Activated B cell treated with CpG ODN at 0.5 μM for 24 hours (primary cell): ENCODE results near the gene NTMT1. TPM values are rescaled to one million over a fixed set of nuclear protein-coding genes. Genes with fewer than 3 reads are reported as not detected.
"Not testable (repeated sequence)": the region's sequence is repeated elsewhere in the genome, so short reads cannot be mapped to it uniquely, and the experiment has no call there.

Experiments
- ATAC-seq: fragments of 200-7000 bp; cut with Tn5 transposase; one replicate; pipeline ENCODE4 v1.10.0; 2021; ENCODE audit warnings: low read depth, mild to moderate bottlenecking, moderate library complexity
- CTCF ChIA-PET: fragments of 350-600 bp; sonication (Branson Sonifier 250); formaldehyde crosslinking; loops from one replicate; lab custom pipeline; 2021; ENCODE audit warnings: antibody characterized with exemption; lab: Charles Lee
- POLR2A ChIA-PET: fragments of 350-600 bp; sonication (Branson Sonifier 250); formaldehyde crosslinking; loops from one replicate; lab custom pipeline; 2021; ENCODE audit warnings: antibody characterized with exemption; lab: Charles Lee
- DNase-seq: peaks from one replicate; pipeline ENCODE4 v3.0.0; 2022
- H3K27ac Mint-ChIP-seq: one replicate; pipeline ENCODE4 v1.8.0; 2020; ENCODE audit warnings: mixed read lengths
- H3K27me3 Mint-ChIP-seq: one replicate; pipeline ENCODE4 v1.8.0; 2021; ENCODE audit warnings: mixed read lengths
- H3K36me3 Mint-ChIP-seq: one replicate; pipeline ENCODE4 v1.8.0; 2021; ENCODE audit warnings: low read depth, mixed read lengths
- H3K4me1 Mint-ChIP-seq: one replicate; pipeline ENCODE4 v1.8.0; 2021; ENCODE audit warnings: mixed read lengths
- H3K4me3 Mint-ChIP-seq: one replicate; pipeline ENCODE4 v1.8.0; 2020; ENCODE audit warnings: mild to moderate bottlenecking, mixed read lengths
- H3K9me3 Mint-ChIP-seq: one replicate; pipeline ENCODE4 v1.8.0; 2020; ENCODE audit warnings: mixed read lengths
- intact Hi-C: fragments of 100-400 bp; cut with micrococcal nuclease; formaldehyde crosslinking; loops from one replicate; pipeline ENCODE4 v1.15.1; 2024
- total RNA-seq: library from RNA; stranded (reverse); gene quantifications from 2 replicates; pipeline ENCODE4 v1.2.3, GENCODE V29; 2022
- TF ChIP-seq, protein P1 (sequence below): fragments of 200-600 bp; IDR thresholded peaks from one replicate; pipeline ENCODE4 v1.8.0; 2022; ENCODE audit warnings: antibody characterized with exemption, mild to moderate bottlenecking

The NTMT1 gene
- total RNA-seq, 1 donor from 2014 or later, result 33.1 TPM

GRCh38 chr9:129586245-129586644 is 39.7 kb upstream of the NTMT1 start:
- H3K4me3 Mint-ChIP-seq, result no peak overlapping the region
- POLR2A ChIA-PET, result interaction anchor here (0.9 kb wide), 1 partner anchor 11 kb away, joined by 3 read pairs; no protein-coding TSS in a partner anchor
- intact Hi-C loops, result no loop called here
- no peaks in the 10 kb centered on the region for H3K36me3 Mint-ChIP-seq
- DNase-seq (no peak), ATAC-seq (no peak)
- CTCF ChIA-PET, result no interaction called here
- H3K9me3 Mint-ChIP-seq, result no peaks in the 10 kb centered on the region
- peaks cover 20% of the 10 kb centered on the region for H3K27me3 Mint-ChIP-seq
- TF ChIP-seq, protein P1, sequence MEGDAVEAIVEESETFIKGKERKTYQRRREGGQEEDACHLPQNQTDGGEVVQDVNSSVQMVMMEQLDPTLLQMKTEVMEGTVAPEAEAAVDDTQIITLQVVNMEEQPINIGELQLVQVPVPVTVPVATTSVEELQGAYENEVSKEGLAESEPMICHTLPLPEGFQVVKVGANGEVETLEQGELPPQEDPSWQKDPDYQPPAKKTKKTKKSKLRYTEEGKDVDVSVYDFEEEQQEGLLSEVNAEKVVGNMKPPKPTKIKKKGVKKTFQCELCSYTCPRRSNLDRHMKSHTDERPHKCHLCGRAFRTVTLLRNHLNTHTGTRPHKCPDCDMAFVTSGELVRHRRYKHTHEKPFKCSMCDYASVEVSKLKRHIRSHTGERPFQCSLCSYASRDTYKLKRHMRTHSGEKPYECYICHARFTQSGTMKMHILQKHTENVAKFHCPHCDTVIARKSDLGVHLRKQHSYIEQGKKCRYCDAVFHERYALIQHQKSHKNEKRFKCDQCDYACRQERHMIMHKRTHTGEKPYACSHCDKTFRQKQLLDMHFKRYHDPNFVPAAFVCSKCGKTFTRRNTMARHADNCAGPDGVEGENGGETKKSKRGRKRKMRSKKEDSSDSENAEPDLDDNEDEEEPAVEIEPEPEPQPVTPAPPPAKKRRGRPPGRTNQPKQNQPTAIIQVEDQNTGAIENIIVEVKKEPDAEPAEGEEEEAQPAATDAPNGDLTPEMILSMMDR, result no peak
- no peak overlapping the region for H3K27ac Mint-ChIP-seq
- H3K4me1 Mint-ChIP-seq, result peaks cover 7% of the 10 kb centered on the region

- Mint-ChIP-seq H3K4me1 (peaks cover 7% of the 10 kb centered on the region), H3K9me3 (no peaks in the 10 kb centered on the region), H3K4me3 (no peak overlapping the region), H3K27me3 (peaks cover 20% of the 10 kb centered on the region), H3K36me3 (no peaks in the 10 kb centered on the region), H3K27ac (no peak overlapping the region)
- DNase-seq (no peak), ATAC-seq (no peak)
- CTCF ChIA-PET, result interaction anchor here (1.4 kb wide), 1 partner anchor 444 kb away, joined by 4 read pairs; no protein-coding TSS in a partner anchor
- TF ChIP-seq, protein P1, result no peak
- intact Hi-C loops, result no loop called here
- POLR2A ChIA-PET, result interaction anchor here (0.9 kb wide), 1 partner anchor 11 kb away, joined by 3 read pairs; no protein-coding TSS in a partner anchor
Measured at GRCh38 chr9:129586685-129587084, 39.3 kb upstream of the NTMT1 start.

- no peak for ATAC-seq
- H3K36me3 Mint-ChIP-seq, result no peaks in the 10 kb centered on the region
- H3K4me3 Mint-ChIP-seq, result no peak overlapping the region
- ChIA-PET CTCF (interaction anchor here (1.4 kb wide), 1 partner anchor 445 kb away, joined by 4 read pairs; no protein-coding TSS in a partner anchor), POLR2A (interaction anchor here (0.6 kb wide), 1 partner anchor 404 kb away, joined by 3 read pairs; no protein-coding TSS in a partner anchor)
- no peak for DNase-seq
- H3K27me3 Mint-ChIP-seq, result peaks cover 20% of the 10 kb centered on the region
- peak overlapping the region; percentile 5 for H3K27ac Mint-ChIP-seq
- H3K4me1 Mint-ChIP-seq, result peaks cover 7% of the 10 kb centered on the region
- H3K9me3 Mint-ChIP-seq, result no peaks in the 10 kb centered on the region
- intact Hi-C loops, result no loop called here
- TF ChIP-seq, protein P1, result no peak
Measured at GRCh38 chr9:129587487-129588262, 38.3 kb upstream of the NTMT1 start.

DNA sequence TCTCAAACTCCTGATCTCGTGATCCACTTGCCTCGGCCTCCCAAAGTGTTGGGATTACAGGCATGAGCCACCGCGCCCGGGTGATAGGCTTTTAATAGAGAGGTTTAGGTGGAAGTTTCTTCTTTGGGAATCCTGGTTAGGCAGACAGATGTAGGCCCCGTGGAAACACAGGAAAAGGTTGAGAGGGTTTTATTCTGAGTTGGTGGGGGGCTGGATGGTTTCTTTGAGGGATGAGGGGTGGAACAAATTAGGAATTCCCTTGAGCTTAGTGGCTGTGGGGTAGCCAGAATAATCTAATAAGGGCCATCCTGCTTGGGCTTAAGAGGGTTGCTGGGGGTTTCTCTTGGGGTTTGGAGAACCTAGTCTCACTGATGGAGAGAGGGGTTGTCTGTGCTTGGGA is 35.5 kb upstream of the NTMT1 start:
- Mint-ChIP-seq H3K4me3 (no peak overlapping the region), H3K9me3 (no peaks in the 10 kb centered on the region), H3K36me3 (no peaks in the 10 kb centered on the region), H3K27me3 (peaks cover 34% of the 10 kb centered on the region), H3K4me1 (no peaks in the 10 kb centered on the region), H3K27ac (no peak overlapping the region)
- TF ChIP-seq, protein P1, result no peak
- ChIA-PET POLR2A (no interaction called here), CTCF (no interaction called here)
- intact Hi-C loops, result no loop called here
- ATAC-seq (no peak), DNase-seq (no peak)

GRCh38 chr9:129591916-129592315 is 34.0 kb upstream of the NTMT1 start:
- CTCF ChIA-PET, result interaction anchor here (1.3 kb wide), 1 partner anchor 449 kb away, joined by 3 read pairs; no protein-coding TSS in a partner anchor
- peaks cover 4% of the 10 kb centered on the region for H3K4me1 Mint-ChIP-seq
- no peaks in the 10 kb centered on the region for H3K36me3 Mint-ChIP-seq
- TF ChIP-seq, protein P1, result no peak
- POLR2A ChIA-PET, result no interaction called here
- H3K27ac Mint-ChIP-seq, result no peak overlapping the region
- H3K4me3 Mint-ChIP-seq, result no peak overlapping the region
- peaks cover 39% of the 10 kb centered on the region for H3K27me3 Mint-ChIP-seq
- no peaks in the 10 kb centered on the region for H3K9me3 Mint-ChIP-seq
- ATAC-seq (no peak), DNase-seq (no peak)
- intact Hi-C loops, result no loop called here

DNA sequence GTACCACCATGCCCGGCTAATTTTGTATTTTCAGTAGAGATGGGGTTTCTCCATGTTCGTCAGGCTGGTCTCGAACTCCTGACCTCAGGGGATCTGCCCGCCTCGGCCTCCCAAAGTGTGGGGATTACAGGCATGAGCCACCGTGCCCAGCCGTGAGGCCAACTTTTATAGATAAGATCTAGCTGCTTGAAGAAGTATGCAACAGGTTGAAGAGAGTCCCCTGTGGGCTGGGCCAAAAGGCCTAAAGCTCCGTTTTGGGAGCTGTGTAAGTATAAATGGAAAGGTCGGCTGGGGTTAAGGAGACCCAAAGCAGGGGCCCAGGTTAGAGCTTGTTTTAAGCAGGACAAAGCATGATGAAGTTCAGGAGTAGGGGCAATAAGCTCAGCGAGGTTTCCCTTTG is 33.2 kb upstream of the NTMT1 start:
- POLR2A ChIA-PET, ATAC-seq, H3K4me3 Mint-ChIP-seq, intact Hi-C loops, H3K4me1 Mint-ChIP-seq, H3K36me3 Mint-ChIP-seq, H3K27ac Mint-ChIP-seq, H3K9me3 Mint-ChIP-seq, DNase-seq: not testable (repeated sequence)
- CTCF ChIA-PET, result interaction anchor here (1.3 kb wide), 1 partner anchor 450 kb away, joined by 3 read pairs; no protein-coding TSS in a partner anchor
- H3K27me3 Mint-ChIP-seq, result peaks cover 36% of the 10 kb centered on the region
